Hematopoietic multipotent progenitor cell treated with erythropoietin and hydrocortisone succinate and interleukin-3 and kit ligand, for 15 days (in vitro differentiated cells): ENCODE results near the gene NFATC1.
"Not testable (repeated sequence)": the region's sequence is repeated elsewhere in the genome, so short reads cannot be mapped to it uniquely, and the experiment has no call there.

Experiments used
- DNase-seq: peaks from one replicate; pipeline ENCODE4 v3.0.0-alpha.2; 2015; ENCODE audit warnings: low spot score

Gene NFATC1

GRCh38 chr18:79375441-79376154 is 20.1 kb upstream of the NFATC1 start:
- DNase-seq, result no peak

GRCh38 chr18:79376661-79377060 is 19.1 kb upstream of the NFATC1 start:
- DNase-seq, result not testable (repeated sequence)

GRCh38 chr18:79377187-79377891 is 18.4 kb upstream of the NFATC1 start:
- DNase-seq, result no peak

- peak; percentile 73 for DNase-seq
Observed at GRCh38 chr18:79378536-79379250, 17.0 kb upstream of the NFATC1 start.

DNA sequence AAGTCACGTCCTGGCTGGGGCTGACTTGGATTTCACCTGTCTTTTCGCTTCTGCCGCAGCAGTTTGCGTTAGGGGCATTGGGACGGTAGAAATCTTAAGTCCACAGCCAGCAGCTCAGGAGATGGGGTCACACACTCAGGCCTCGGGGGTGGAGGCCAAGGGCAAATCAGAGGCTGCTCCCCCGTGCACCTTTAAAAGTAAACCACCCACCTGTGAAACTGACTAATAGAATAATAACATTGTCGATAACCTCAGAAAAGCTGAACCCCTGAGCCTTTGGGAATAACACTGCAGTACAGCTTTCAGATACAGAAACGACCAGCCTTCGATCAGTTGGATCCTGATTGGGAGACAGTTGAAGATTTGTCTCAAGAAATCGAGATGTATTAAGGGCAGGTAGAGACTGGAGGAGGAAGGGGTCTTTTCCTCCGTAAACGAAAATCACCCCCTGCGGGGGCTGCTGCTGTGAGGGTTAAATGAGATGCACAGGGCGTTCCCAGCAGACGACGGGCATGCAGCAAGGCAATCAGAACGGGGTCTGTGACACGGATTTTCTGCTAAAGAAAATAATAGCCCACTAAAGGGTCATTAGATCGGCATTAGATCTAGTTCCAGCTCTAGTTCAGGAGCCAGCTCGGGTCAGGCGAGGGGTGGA is 16.4 kb upstream of the NFATC1 start:
- DNase-seq, result no peak

GRCh38 chr18:79379931-79380815 is 15.6 kb upstream of the NFATC1 start:
- no peak for DNase-seq

DNA sequence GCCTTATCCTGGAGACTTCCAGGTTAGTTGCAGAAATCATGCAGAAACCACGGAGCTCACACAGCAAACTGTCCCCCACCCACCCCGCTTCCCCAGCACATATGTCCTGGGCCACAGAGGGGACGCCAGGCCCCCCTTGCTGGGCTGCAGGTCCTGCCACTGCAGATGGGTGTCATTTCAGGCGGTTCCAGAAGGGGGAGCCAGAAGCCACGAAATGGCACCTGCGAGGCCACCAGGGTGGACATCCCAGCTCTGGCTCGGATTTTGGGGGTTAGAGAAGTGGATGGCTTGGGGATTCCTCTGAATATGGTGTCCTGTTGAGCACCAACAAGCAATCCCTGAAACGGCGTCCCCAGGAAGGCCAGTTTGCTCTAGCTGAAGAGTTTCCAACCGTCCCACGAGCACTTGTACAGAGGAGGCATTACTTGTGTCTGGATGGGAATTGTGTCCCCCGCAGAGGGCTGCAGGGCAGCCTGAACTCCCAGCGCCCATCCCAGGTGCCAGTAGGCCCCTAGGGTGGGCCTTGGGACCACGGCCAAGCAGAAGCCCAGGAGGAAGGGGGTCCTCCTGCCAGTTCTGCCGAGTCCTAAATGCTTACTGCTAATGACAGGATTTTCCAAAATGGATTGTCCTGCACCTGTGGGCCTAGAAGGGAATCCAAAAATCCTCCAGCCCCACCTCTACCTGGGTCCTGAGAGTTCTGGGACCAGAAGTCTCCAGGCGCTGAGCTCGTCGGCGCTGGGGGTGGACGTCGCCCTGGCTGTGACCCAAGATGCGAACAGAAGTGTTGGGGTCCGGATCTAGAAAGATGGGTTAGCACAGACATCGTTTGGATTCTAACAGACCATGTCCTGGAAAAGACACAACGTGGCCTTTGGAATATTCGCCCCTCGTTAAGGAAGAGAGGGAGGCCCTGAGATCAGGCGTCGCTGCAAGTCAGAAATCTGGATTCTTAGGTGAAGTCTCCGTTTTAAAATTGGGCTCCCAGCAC is 14.6 kb upstream of the NFATC1 start:
- peak; percentile 70 for DNase-seq

DNA sequence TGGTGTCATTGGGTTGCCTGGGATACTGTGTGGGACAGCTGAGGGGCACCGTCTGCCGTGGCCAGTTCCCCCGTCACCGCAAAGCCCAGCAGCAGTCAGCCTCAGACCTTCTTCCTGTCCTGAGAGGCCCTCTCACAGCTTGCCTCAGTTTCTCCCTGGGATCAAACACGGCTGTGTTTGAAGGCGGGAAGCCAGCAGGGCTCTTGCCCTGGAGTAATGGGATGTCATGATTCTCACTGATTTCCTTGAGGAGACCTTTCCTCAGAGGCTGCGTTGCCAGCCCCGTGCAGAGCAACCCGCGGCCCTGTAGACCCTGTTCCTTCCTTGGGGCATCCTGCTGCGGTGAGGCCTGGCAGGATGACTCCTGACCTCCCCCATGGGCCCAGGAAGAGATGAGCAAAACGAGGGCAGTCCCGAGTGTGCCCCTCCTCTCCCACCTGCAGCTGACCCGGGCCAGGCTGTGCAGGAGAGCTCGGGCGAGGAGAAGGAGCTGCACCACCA is 13.9 kb upstream of the NFATC1 start:
- DNase-seq, result no peak

- no peak for DNase-seq
Observed at GRCh38 chr18:79382681-79383387, 12.9 kb upstream of the NFATC1 start.

- no peak for DNase-seq
Observed at GRCh38 chr18:79383388-79384056, 12.2 kb upstream of the NFATC1 start.

DNA sequence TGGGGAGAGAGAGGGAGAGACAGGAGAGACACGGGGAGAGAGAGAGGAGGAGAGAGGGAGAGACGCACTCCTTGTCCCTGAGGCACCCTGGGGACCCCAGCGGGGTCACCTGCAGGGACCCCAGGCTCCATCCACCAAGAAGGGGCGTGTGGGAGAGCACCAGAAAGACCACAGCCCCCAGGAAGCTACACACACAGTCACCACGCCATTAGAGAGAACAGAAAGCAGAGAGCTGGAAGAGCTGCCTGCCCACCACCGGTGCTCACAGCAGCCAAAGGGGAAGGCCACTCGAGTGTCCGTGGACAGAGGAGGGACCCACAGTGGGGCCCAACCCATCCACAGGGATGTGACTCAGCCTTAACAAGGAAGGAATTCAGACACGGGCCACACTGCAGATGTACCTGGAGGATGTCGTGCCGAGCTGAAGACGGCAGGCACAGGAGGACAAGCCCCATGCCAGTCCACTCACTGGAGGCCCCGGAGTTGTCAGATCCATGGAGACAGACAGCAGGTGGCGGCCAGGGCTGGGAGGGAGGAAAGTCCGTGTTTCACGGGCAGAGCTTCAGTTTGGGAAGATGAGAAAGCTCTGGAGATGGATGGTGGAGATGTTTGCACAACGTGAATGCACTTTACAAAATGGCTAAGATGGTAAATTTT is 11.5 kb upstream of the NFATC1 start:
- DNase-seq, result no peak

DNA sequence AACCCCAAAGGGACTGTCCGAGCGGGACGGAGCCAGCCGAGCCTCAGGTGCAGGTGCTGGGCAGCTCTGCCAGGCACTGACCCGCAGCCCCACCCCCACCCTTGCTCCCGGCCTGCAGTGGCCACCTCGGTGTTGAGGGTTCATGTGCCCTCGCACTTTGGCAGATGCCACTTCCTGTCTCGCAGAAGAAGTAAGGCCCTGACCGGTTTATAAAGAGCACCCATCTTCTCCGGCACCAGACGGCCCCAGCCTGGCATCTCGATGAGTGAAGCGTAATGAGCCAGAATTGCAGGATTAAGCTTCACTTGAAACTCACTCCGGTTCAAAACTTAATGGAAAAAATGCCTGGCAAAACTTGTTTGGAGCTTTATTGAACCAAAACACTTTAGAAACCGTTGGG is 10.9 kb upstream of the NFATC1 start:
- no peak for DNase-seq

DNA sequence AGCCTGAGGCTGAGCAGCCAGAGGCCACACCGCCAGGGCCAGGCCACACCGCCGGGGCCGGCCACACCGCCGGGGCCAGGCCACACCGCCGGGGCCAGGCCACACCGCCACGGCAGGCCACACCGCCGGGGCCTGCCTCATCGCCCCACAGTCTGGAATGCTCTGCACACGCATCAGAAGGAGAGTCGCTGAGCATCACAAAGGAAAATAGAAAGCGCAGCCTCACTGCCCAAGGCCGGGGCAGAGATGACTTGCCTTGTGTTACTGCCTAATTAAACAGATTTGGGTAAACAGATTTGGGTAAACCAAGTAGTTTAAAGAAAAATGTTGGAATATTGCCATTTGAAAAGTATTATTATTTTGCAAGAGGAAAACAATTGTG is 10.4 kb upstream of the NFATC1 start:
- DNase-seq, result no peak

DNA sequence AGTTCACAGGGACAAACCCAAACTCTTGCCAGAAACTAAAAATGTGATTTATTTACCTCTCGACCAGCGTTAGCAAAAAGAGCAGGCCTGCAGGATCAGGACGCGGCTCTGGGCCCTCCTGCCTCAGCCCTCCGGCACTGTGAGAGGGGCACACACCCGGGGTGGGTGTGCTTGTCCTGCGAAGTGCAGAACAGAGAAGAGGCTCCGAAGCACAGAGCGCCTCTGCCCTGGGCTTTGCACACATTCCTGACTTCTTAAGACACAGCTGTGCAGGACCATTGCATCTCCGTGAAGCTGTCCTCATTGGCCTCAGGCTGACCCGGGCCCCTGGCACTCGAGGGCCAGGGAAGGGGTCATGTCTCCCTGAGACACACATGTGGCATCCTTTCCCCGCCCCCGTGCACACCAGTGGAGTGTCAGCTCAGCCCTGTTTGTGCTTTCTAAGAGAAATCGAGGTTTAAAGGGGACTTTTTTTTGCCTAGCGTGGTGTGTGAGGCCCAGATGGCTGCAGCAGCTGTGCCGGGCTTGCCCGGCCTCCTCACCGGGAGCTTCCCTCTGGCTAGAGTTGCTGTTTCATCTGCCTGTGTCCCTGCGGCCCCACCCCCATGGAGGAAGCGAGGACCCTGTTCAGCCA is 9.9 kb upstream of the NFATC1 start:
- DNase-seq, result no peak

- DNase-seq, result no peak
Observed at GRCh38 chr18:79386547-79386946, 9.2 kb upstream of the NFATC1 start.

DNA sequence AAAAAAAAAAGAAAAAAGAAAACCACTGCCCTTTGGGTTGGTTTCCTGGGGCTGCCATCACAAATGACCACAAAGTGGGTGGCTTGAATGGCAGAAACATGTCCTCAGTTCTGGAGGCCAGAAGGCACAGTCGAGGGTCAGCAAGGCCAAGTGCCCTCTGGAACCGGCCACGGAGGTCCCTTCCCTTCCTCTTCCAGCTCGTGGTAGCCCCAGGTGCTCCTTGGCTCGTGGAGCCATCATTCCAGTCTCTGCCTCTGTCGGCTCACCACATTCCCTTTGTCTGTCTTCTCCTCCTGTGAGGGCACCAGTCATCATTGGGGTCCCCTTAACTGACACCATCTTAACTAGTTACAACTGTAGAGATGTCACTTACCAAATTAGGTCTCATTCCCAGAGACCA is 8.5 kb upstream of the NFATC1 start:
- no peak for DNase-seq

GRCh38 chr18:79387615-79388014 is 8.1 kb upstream of the NFATC1 start:
- no peak for DNase-seq

DNA sequence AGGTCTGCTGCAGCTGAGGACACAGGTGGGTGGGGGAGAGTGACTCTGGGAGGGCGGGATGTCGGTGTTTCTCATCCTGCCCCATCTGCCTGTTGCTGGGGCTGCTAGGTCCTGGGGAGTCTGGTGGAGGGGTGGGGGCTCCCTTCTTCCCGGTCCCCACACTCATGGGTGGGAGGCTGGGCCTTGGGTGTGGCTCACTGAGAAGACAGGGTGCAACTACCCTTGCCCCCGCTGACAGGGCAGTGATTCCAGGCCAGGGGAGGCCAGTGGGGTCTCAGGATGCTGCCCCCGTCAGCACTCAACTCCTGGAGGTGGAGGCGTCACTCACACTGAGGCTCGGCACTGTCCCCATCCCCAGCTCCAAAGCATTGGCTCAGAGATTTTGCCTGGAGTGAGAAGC is 7.7 kb upstream of the NFATC1 start:
- DNase-seq, result no peak
